ENCODE data around the gene MAGOHB.

MAGOHB gene

GRCh38 chr12:10635306-10635705 lies 21.9 kb upstream of the MAGOHB start:
- Histone ChIP-seq H3K36me3 (ENCODE audit: control insufficient read depth, insufficient read depth, low read length) (no peaks in the 10 kb centered on the region), H3K27ac (ENCODE audit: insufficient read depth, low read length, poor library complexity, severe bottlenecking) (no peak overlapping the region), H3K27me3 (replicated peaks; ENCODE audit: control insufficient read depth, insufficient read depth, low read length, poor library complexity, severe bottlenecking) (no peaks in the 10 kb centered on the region), H3K4me3 (ENCODE audit: insufficient read depth, low read depth, low read length, poor library complexity, severe bottlenecking) (no peak overlapping the region), H3K9me3 (ENCODE audit: control insufficient read depth, low read length) (no peaks in the 10 kb centered on the region), H3K4me1 (ENCODE audit: control insufficient read depth, insufficient read depth, low read length, poor library complexity, severe bottlenecking) (no peaks in the 10 kb centered on the region)
- no peak for DNase-seq

GRCh38 chr12:10634427-10634826 lies 21.0 kb upstream of the MAGOHB start:
- Histone ChIP-seq H3K9me3 (ENCODE audit: control insufficient read depth, low read length) (no peaks in the 10 kb centered on the region), H3K27ac (ENCODE audit: insufficient read depth, low read length, poor library complexity, severe bottlenecking) (no peak overlapping the region), H3K4me1 (ENCODE audit: control insufficient read depth, insufficient read depth, low read length, poor library complexity, severe bottlenecking) (no peaks in the 10 kb centered on the region), H3K4me3 (ENCODE audit: insufficient read depth, low read depth, low read length, poor library complexity, severe bottlenecking) (no peak overlapping the region), H3K36me3 (ENCODE audit: control insufficient read depth, insufficient read depth, low read length) (no peaks in the 10 kb centered on the region), H3K27me3 (replicated peaks; ENCODE audit: control insufficient read depth, insufficient read depth, low read length, poor library complexity, severe bottlenecking) (no peaks in the 10 kb centered on the region)
- no peak for DNase-seq

- Histone ChIP-seq H3K36me3 (ENCODE audit: control insufficient read depth, insufficient read depth, low read length) (no peaks in the 10 kb centered on the region), H3K9me3 (ENCODE audit: control insufficient read depth, low read length) (no peaks in the 10 kb centered on the region), H3K4me1 (ENCODE audit: control insufficient read depth, insufficient read depth, low read length, poor library complexity, severe bottlenecking) (no peaks in the 10 kb centered on the region), H3K27ac (ENCODE audit: insufficient read depth, low read length, poor library complexity, severe bottlenecking) (no peak overlapping the region), H3K4me3 (ENCODE audit: insufficient read depth, low read depth, low read length, poor library complexity, severe bottlenecking) (no peak overlapping the region), H3K27me3 (replicated peaks; ENCODE audit: control insufficient read depth, insufficient read depth, low read length, poor library complexity, severe bottlenecking) (no peaks in the 10 kb centered on the region)
- no peak for DNase-seq
Observed at GRCh38 chr12:10633541-10633940, 20.1 kb upstream of the MAGOHB start.

- Histone ChIP-seq H3K36me3 (ENCODE audit: control insufficient read depth, insufficient read depth, low read length) (no peaks in the 10 kb centered on the region), H3K27ac (ENCODE audit: insufficient read depth, low read length, poor library complexity, severe bottlenecking) (no peak overlapping the region), H3K9me3 (ENCODE audit: control insufficient read depth, low read length) (no peaks in the 10 kb centered on the region), H3K27me3 (replicated peaks; ENCODE audit: control insufficient read depth, insufficient read depth, low read length, poor library complexity, severe bottlenecking) (no peaks in the 10 kb centered on the region), H3K4me3 (ENCODE audit: insufficient read depth, low read depth, low read length, poor library complexity, severe bottlenecking) (no peak overlapping the region), H3K4me1 (ENCODE audit: control insufficient read depth, insufficient read depth, low read length, poor library complexity, severe bottlenecking) (no peaks in the 10 kb centered on the region)
- no peak for DNase-seq
Observed at GRCh38 chr12:10632226-10632625, 18.8 kb upstream of the MAGOHB start.

GRCh38 chr12:10624605-10625004 lies 11.2 kb upstream of the MAGOHB start:
- no peak for DNase-seq
- H3K4me1 ChIP-seq (ENCODE audit: control insufficient read depth, insufficient read depth, low read length, poor library complexity, severe bottlenecking) = no peaks in the 10 kb centered on the region
- no peak overlapping the region for H3K4me3 ChIP-seq (ENCODE audit: insufficient read depth, low read depth, low read length, poor library complexity, severe bottlenecking)
- no peak overlapping the region for H3K27ac ChIP-seq (ENCODE audit: insufficient read depth, low read length, poor library complexity, severe bottlenecking)
- no peaks in the 10 kb centered on the region for H3K9me3 ChIP-seq (ENCODE audit: control insufficient read depth, low read length)
- H3K36me3 ChIP-seq (ENCODE audit: control insufficient read depth, insufficient read depth, low read length) = no peaks in the 10 kb centered on the region
- no peaks in the 10 kb centered on the region for H3K27me3 ChIP-seq (replicated peaks; ENCODE audit: control insufficient read depth, insufficient read depth, low read length, poor library complexity, severe bottlenecking)

GRCh38 chr12:10623131-10623530 lies 9.7 kb upstream of the MAGOHB start:
- Histone ChIP-seq H3K9me3 (ENCODE audit: control insufficient read depth, low read length) (no peaks in the 10 kb centered on the region), H3K4me1 (ENCODE audit: control insufficient read depth, insufficient read depth, low read length, poor library complexity, severe bottlenecking) (no peaks in the 10 kb centered on the region), H3K27ac (ENCODE audit: insufficient read depth, low read length, poor library complexity, severe bottlenecking) (no peak overlapping the region), H3K27me3 (replicated peaks; ENCODE audit: control insufficient read depth, insufficient read depth, low read length, poor library complexity, severe bottlenecking) (no peaks in the 10 kb centered on the region), H3K36me3 (ENCODE audit: control insufficient read depth, insufficient read depth, low read length) (no peaks in the 10 kb centered on the region), H3K4me3 (ENCODE audit: insufficient read depth, low read depth, low read length, poor library complexity, severe bottlenecking) (no peak overlapping the region)
- no peak for DNase-seq

- Histone ChIP-seq H3K4me3 (ENCODE audit: insufficient read depth, low read depth, low read length, poor library complexity, severe bottlenecking) (no peak overlapping the region), H3K9me3 (ENCODE audit: control insufficient read depth, low read length) (no peaks in the 10 kb centered on the region), H3K27me3 (replicated peaks; ENCODE audit: control insufficient read depth, insufficient read depth, low read length, poor library complexity, severe bottlenecking) (no peaks in the 10 kb centered on the region), H3K4me1 (ENCODE audit: control insufficient read depth, insufficient read depth, low read length, poor library complexity, severe bottlenecking) (no peaks in the 10 kb centered on the region), H3K36me3 (ENCODE audit: control insufficient read depth, insufficient read depth, low read length) (no peaks in the 10 kb centered on the region), H3K27ac (ENCODE audit: insufficient read depth, low read length, poor library complexity, severe bottlenecking) (no peak overlapping the region)
- no peak for DNase-seq
Observed at GRCh38 chr12:10621278-10621677, 7.9 kb upstream of the MAGOHB start.

- Histone ChIP-seq H3K27me3 (replicated peaks; ENCODE audit: control insufficient read depth, insufficient read depth, low read length, poor library complexity, severe bottlenecking) (no peaks in the 10 kb centered on the region), H3K4me3 (ENCODE audit: insufficient read depth, low read depth, low read length, poor library complexity, severe bottlenecking) (no peak overlapping the region), H3K27ac (ENCODE audit: insufficient read depth, low read length, poor library complexity, severe bottlenecking) (no peak overlapping the region), H3K4me1 (ENCODE audit: control insufficient read depth, insufficient read depth, low read length, poor library complexity, severe bottlenecking) (no peaks in the 10 kb centered on the region), H3K9me3 (ENCODE audit: control insufficient read depth, low read length) (no peaks in the 10 kb centered on the region), H3K36me3 (ENCODE audit: control insufficient read depth, insufficient read depth, low read length) (no peaks in the 10 kb centered on the region)
- no peak for DNase-seq
Observed at GRCh38 chr12:10620078-10620779, 6.8 kb upstream of the MAGOHB start.

GRCh38 chr12:10618338-10618987 lies 5.1 kb upstream of the MAGOHB start:
- no peak for DNase-seq

GRCh38 chr12:10617863-10618262 lies 4.5 kb upstream of the MAGOHB start:
- Histone ChIP-seq H3K9me3 (ENCODE audit: control insufficient read depth, low read length) (no peaks in the 10 kb centered on the region), H3K27ac (ENCODE audit: insufficient read depth, low read length, poor library complexity, severe bottlenecking) (no peak overlapping the region), H3K4me3 (ENCODE audit: insufficient read depth, low read depth, low read length, poor library complexity, severe bottlenecking) (no peak overlapping the region), H3K36me3 (ENCODE audit: control insufficient read depth, insufficient read depth, low read length) (no peaks in the 10 kb centered on the region), H3K4me1 (ENCODE audit: control insufficient read depth, insufficient read depth, low read length, poor library complexity, severe bottlenecking) (peaks cover 1% of the 10 kb centered on the region), H3K27me3 (replicated peaks; ENCODE audit: control insufficient read depth, insufficient read depth, low read length, poor library complexity, severe bottlenecking) (no peaks in the 10 kb centered on the region)
- DNase-seq = no peak

More at GRCh38 chr12:10618338-10618987, 5.1 kb upstream of the MAGOHB start:
- Histone ChIP-seq H3K36me3 (ENCODE audit: control insufficient read depth, insufficient read depth, low read length) (no peaks in the 10 kb centered on the region), H3K4me3 (ENCODE audit: insufficient read depth, low read depth, low read length, poor library complexity, severe bottlenecking) (no peak overlapping the region), H3K27me3 (replicated peaks; ENCODE audit: control insufficient read depth, insufficient read depth, low read length, poor library complexity, severe bottlenecking) (no peaks in the 10 kb centered on the region), H3K27ac (ENCODE audit: insufficient read depth, low read length, poor library complexity, severe bottlenecking) (no peak overlapping the region), H3K4me1 (ENCODE audit: control insufficient read depth, insufficient read depth, low read length, poor library complexity, severe bottlenecking) (no peaks in the 10 kb centered on the region), H3K9me3 (ENCODE audit: control insufficient read depth, low read length) (no peaks in the 10 kb centered on the region)

Data from effector memory CD4-positive, alpha-beta T cell (primary cell).